GM18519 (cell line): Measurements from ENCODE around the gene ESRRB.

Source experiments
- ATAC-seq: cut with Tn5 transposase; IDR thresholded peaks from one replicate; pipeline ENCODE4 v1.9.1; 2021; ENCODE audit warnings: mild to moderate bottlenecking, moderate library complexity; ENCODE audit not compliant: unreplicated experiment, low FRiP score

Gene ESRRB

GRCh38 chr14:76490735-76491134 is 114.8 kb downstream of the ESRRB start:
- no peak for ATAC-seq

GRCh38 chr14:76491172-76491930 is 115.4 kb downstream of the ESRRB start:
- ATAC-seq, result no peak

- no peak for ATAC-seq
Measured at GRCh38 chr14:76495983-76496382, 120.0 kb downstream of the ESRRB start.

- no peak for ATAC-seq
Measured at GRCh38 chr14:76496595-76496994, 120.7 kb downstream of the ESRRB start.

- ATAC-seq, result no peak
Measured at GRCh38 chr14:76497550-76498462, 121.9 kb downstream of the ESRRB start.

- no peak for ATAC-seq
Measured at GRCh38 chr14:76498463-76498935, 122.6 kb downstream of the ESRRB start.

- ATAC-seq, result no peak
Measured at GRCh38 chr14:76498976-76499375, 123.0 kb downstream of the ESRRB start.

GRCh38 chr14:76499399-76499798 is 123.5 kb downstream of the ESRRB start:
- no peak for ATAC-seq

- ATAC-seq, result no peak
Measured at GRCh38 chr14:76500011-76500410, 124.1 kb downstream of the ESRRB start.

- ATAC-seq, result no peak
Measured at GRCh38 chr14:76500480-76500879, 124.5 kb downstream of the ESRRB start.

- no peak for ATAC-seq
Measured at GRCh38 chr14:76501156-76501720, 125.3 kb downstream of the ESRRB start.

GRCh38 chr14:76502219-76502618 is 126.3 kb downstream of the ESRRB start:
- ATAC-seq, result no peak

- no peak for ATAC-seq
Measured at GRCh38 chr14:76502638-76503037, 126.7 kb downstream of the ESRRB start.

- ATAC-seq, result no peak
Measured at GRCh38 chr14:76509311-76509710, 133.4 kb downstream of the ESRRB start.

- ATAC-seq, result no peak
Measured at GRCh38 chr14:76510181-76510580, 134.2 kb downstream of the ESRRB start.

GRCh38 chr14:76514213-76514998 is 138.5 kb downstream of the ESRRB start:
- ATAC-seq, result no peak

- ATAC-seq, result no peak
Measured at GRCh38 chr14:76516884-76517283, 140.9 kb downstream of the ESRRB start.

- no peak for ATAC-seq
Measured at GRCh38 chr14:76518366-76518765, 142.4 kb downstream of the ESRRB start.

- no peak for ATAC-seq
Measured at GRCh38 chr14:76525106-76525821, 149.3 kb downstream of the ESRRB start.

- no peak for ATAC-seq
Measured at GRCh38 chr14:76531085-76531484, 155.1 kb downstream of the ESRRB start.
